Smooth muscle cell (in vitro differentiated cells): ENCODE measurements around the gene SHFL. TPM values are rescaled to one million over a fixed set of nuclear protein-coding genes. Genes with fewer than 3 reads are reported as not detected.

Experiments used
- DNase-seq: peaks from one replicate; lab custom pipeline; 2025; ENCODE audit not compliant: unreplicated experiment; lab: John Stamatoyannopoulos, UW
- H2AFZ ChIP-seq: fragments of 200-600 bp; sonication (generic); 2 replicates; pipeline ENCODE4 v1.6.0; 2016; ENCODE audit warnings: antibody characterized with exemption, low read depth, mild to moderate bottlenecking
- H3F3A ChIP-seq: fragments of 200-600 bp; sonication (generic); 2 replicates; pipeline ENCODE4 v1.6.0; 2017; ENCODE audit warnings: antibody characterized with exemption, low read depth
- H3K27ac ChIP-seq: fragments of 200-600 bp; sonication (generic); 2 replicates; pipeline ENCODE4 v1.5.1; 2016; ENCODE audit warnings: low read depth, mild to moderate bottlenecking
- H3K27me3 ChIP-seq: fragments of 200-600 bp; sonication (generic); 2 replicates; pipeline ENCODE4 v1.6.1; 2016; ENCODE audit warnings: low read depth, mild to moderate bottlenecking
- H3K36me3 ChIP-seq: fragments of 200-600 bp; sonication (generic); 2 replicates; pipeline ENCODE4 v1.5.1; 2016; ENCODE audit warnings: low read depth
- H3K4me1 ChIP-seq: fragments of 200-600 bp; sonication (generic); 2 replicates; pipeline ENCODE4 v1.5.1; 2016; ENCODE audit warnings: low read depth
- H3K4me2 ChIP-seq: fragments of 200-600 bp; sonication (generic); 2 replicates; pipeline ENCODE4 v1.6.0; 2016; ENCODE audit warnings: mild to moderate bottlenecking
- H3K4me3 ChIP-seq: fragments of 200-600 bp; sonication (generic); 2 replicates; pipeline ENCODE4 v1.5.1; 2016; ENCODE audit warnings: mild to moderate bottlenecking
- H3K79me2 ChIP-seq: fragments of 200-600 bp; sonication (generic); 2 replicates; pipeline ENCODE4 v1.6.0; 2016; ENCODE audit warnings: low read depth, mild to moderate bottlenecking
- H3K9ac ChIP-seq: fragments of 200-600 bp; sonication (generic); 2 replicates; pipeline ENCODE4 v1.6.0; 2016; ENCODE audit warnings: low read depth
- H3K9me3 ChIP-seq: fragments of 200-600 bp; sonication (generic); replicated peaks from 2 replicates; pipeline ENCODE4 v1.5.1; 2016; ENCODE audit warnings: low read depth
- H4K20me1 ChIP-seq: fragments of 200-600 bp; sonication (generic); 2 replicates; pipeline ENCODE4 v1.6.0; 2016; ENCODE audit warnings: low read depth
- CTCF ChIP-seq: fragments of 200-600 bp; sonication (generic); IDR thresholded peaks from 2 replicates; pipeline ENCODE4 v1.5.1; 2017; ENCODE audit warnings: borderline replicate concordance, mild to moderate bottlenecking, antibody characterized with exemption; ENCODE audit not compliant: insufficient read depth, poor library complexity, severe bottlenecking
- WGBS: methylation state at CpG from one replicate; pipeline ENCODE4 v1.1.7; 2016; ENCODE audit warnings: low lambda C conversion rate; 5-methylcytosine and 5-hydroxymethylcytosine counted together
- polyA plus RNA-seq: library from polyadenylated mRNA; unstranded; fragments of >200 nt; fragmentation: Nextera tagmentation; extraction: Ambion mirVana; gene quantifications from 2 replicates; pipeline ENCODE4 v1.2.1, GENCODE V29; 2016
- total RNA-seq: library from RNA; depleted of rRNA; stranded (reverse); fragments of >200 nt; gene quantifications from 2 replicates; pipeline ENCODE4 v1.2.3, GENCODE V29; 2014

The SHFL gene
- total and polyA plus RNA-seq, 2 experiments from 2014 or later, result 15.6 to 28.7 TPM

DNA sequence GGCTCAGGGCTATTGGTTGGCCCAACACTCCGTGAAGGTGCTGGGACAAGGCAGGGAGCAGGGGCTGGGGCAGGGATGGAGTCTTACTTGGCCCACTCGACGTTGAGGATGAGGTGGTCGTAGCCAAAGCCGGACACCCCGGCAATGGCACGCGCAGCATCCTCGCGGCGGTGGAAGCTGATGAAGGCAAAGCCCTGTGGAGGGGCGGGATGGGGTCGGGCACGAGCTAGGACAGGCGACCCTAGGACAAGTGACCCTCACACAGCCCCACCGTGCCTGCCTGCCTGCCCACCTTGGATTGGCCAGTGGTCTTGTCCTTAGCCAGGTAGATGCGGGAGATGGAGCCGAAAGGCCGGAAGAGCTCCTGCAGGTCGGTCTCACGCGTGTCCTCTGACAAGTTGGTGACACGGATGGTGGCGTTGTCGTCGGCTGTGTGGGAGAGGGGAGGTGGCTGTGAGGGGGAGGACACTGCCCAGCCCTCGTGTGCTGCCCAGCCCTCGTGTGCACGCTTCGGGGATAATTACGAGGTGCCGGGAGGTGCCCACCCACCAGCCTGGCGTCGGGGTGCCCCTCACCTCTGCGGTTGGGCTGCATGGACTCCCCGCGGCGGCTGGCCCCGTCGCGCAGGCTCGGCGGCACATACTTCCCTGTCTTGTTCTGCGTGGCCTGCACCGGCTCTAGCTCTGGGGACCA is 29.4 kb downstream of the SHFL start:
- no peak overlapping the region for H3K9ac ChIP-seq
- 96% methylated on average over 43 of the region's 45 CpGs for WGBS
- no peak overlapping the region for H3K4me3 ChIP-seq
- peaks cover 24% of the 10 kb centered on the region for H3K79me2 ChIP-seq
- no peak for DNase-seq
- H4K20me1 ChIP-seq, result peaks cover 3% of the 10 kb centered on the region
- no peak overlapping the region for H3K27ac ChIP-seq
- peaks cover 10% of the 10 kb centered on the region for H3F3A ChIP-seq
- no peaks in the 10 kb centered on the region for H3K27me3 ChIP-seq
- H2AFZ ChIP-seq, result no peak overlapping the region
- peaks cover 5% of the 10 kb centered on the region for H3K4me1 ChIP-seq
- no peaks in the 10 kb centered on the region for H3K9me3 ChIP-seq
- no peaks in the 10 kb centered on the region for H3K36me3 ChIP-seq
- H3K4me2 ChIP-seq, result no peak overlapping the region
- TF ChIP-seq CTCF, result no peak

DNA sequence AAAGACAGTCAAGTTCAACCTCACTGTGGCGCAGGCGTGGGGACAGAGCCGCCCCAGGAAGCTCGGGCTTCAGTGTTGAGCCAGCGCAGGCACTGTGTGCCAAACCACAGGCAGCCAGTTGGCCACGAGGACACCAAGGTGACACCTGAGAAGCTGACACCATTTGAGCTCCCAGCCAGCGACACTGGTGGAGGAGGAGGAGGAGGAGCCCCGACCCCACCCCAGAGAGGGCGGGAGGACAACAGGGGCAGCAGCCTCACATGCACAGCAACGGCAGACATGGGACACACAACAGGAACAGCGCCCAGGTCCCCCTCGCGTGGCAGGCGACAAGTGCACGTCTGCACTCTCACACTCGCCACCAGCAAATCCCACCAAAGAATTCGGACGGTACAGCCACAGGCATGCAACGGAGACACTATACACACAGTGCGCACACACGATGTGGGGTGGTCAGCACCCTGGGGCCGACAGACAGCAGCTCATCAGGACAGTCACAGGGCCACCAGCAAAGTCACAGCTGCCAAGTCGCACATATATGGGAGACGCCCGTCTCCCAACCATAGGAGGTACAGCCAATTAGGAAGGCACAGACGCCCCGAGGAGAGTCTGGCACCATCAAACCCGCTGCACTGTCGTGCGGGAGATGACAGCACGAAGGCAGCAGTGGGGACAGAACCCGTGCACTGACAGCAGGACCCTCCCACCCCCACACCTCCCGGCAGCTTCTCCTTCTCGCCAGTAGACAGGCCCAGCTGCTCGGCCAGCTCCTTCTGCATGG is 30.2 kb downstream of the SHFL start:
- TF ChIP-seq CTCF, result no peak
- H3K4me2 ChIP-seq, result no peak overlapping the region
- no peak for DNase-seq
- H3K79me2 ChIP-seq, result peaks cover 24% of the 10 kb centered on the region
- H2AFZ ChIP-seq, result no peak overlapping the region
- no peak overlapping the region for H3K4me3 ChIP-seq
- no peaks in the 10 kb centered on the region for H3K36me3 ChIP-seq
- H3K27ac ChIP-seq, result no peak overlapping the region
- no peak overlapping the region for H3K9ac ChIP-seq
- H3K9me3 ChIP-seq, result no peaks in the 10 kb centered on the region
- no peaks in the 10 kb centered on the region for H3K27me3 ChIP-seq
- WGBS, result 95% methylated on average over 35 of the region's 35 CpGs
- peaks cover 3% of the 10 kb centered on the region for H4K20me1 ChIP-seq
- peaks cover 5% of the 10 kb centered on the region for H3K4me1 ChIP-seq
- H3F3A ChIP-seq, result peaks cover 13% of the 10 kb centered on the region

- no peaks in the 10 kb centered on the region for H3K27me3 ChIP-seq
- DNase-seq, result no peak
- no peak overlapping the region for H3K4me2 ChIP-seq
- peaks cover 24% of the 10 kb centered on the region for H3K79me2 ChIP-seq
- peaks cover 5% of the 10 kb centered on the region for H3K4me1 ChIP-seq
- peaks cover 11% of the 10 kb centered on the region for H3F3A ChIP-seq
- H3K4me3 ChIP-seq, result no peak overlapping the region
- H4K20me1 ChIP-seq, result peaks cover 3% of the 10 kb centered on the region
- no peak overlapping the region for H3K9ac ChIP-seq
- H3K27ac ChIP-seq, result no peak overlapping the region
- no peaks in the 10 kb centered on the region for H3K36me3 ChIP-seq
- H3K9me3 ChIP-seq, result no peaks in the 10 kb centered on the region
- no peak overlapping the region for H2AFZ ChIP-seq
- TF ChIP-seq CTCF, result no peak
- WGBS, result 98% methylated on average over 21 of the region's 21 CpGs
Measured at GRCh38 chr19:10116866-10117616, 30.9 kb downstream of the SHFL start.
